NCI-H128 (cell line): Measurements from ENCODE around the gene TMEM179.
"Not testable (repeated sequence)": the region's sequence is repeated elsewhere in the genome, so short reads cannot be mapped to it uniquely, and the experiment has no call there.

Experiments
- DNase-seq: peaks from one replicate; lab custom pipeline; 2025; ENCODE audit not compliant: unreplicated experiment; lab: John Stamatoyannopoulos, UW

The TMEM179 gene

GRCh38 chr14:104638190-104638589 lies 33.6 kb upstream of the TMEM179 start:
- no peak for DNase-seq

GRCh38 chr14:104637546-104638003 lies 33.0 kb upstream of the TMEM179 start:
- no peak for DNase-seq

- not testable (repeated sequence) for DNase-seq
These were observed 32.4 kb upstream of the TMEM179 start for GRCh38 chr14:104636846-104637545.

DNA sequence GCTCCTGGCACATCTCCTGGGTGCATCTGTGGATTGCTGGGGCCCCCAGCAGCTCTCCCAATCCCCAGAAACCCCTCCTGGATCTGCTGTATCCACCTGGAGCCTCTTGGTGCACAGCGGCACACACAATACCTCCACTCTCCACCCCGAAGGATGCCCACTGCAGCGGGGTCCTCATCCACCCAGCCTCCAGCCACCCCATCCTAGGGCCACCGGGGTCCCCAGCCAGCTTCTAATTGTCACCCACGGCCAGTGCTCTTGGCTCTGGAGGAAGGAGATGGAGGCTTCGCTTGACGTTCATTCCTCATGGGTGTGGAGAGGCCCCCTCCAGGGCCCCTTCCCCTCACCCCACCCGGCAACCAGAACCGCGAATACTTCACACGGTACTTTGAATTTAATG lies 31.6 kb upstream of the TMEM179 start:
- no peak for DNase-seq

- DNase-seq, result no peak
These were observed 31.1 kb upstream of the TMEM179 start for GRCh38 chr14:104635717-104636116.

DNA sequence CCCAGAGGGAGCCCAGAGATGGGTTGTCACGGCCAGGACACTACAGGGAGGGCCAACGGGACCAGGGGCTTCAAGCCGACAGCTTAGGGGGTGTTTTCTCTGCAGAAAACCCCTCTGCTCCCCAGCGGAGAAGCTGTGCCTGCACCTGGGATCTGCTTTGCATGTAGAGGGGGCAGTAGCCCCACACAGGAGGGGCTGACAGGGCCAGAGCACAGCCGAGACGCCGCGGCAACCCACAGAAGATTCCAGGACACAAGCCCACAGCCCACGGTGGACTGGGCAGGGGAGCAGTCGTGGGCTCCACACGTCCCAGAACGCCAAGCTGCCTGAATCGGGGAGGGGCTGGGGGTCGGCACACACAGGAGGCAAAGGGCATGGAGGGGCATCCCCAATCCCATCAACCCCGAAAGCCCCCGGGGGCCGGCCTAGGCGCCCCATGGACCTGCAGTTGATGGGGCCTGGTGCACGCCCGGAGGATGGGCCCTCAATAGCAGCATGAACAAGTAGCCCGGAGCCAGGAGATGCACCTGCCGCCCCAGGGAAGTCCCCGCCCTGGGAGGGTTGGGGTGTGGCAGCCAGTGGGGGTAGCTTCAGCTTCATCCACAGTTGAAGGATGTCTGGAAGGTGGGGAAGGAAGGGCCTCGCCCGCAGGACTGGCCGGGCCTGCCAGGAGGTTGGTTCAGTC lies 30.5 kb upstream of the TMEM179 start:
- no peak for DNase-seq

- no peak for DNase-seq
These were observed 29.7 kb upstream of the TMEM179 start for GRCh38 chr14:104634138-104634760.

DNA sequence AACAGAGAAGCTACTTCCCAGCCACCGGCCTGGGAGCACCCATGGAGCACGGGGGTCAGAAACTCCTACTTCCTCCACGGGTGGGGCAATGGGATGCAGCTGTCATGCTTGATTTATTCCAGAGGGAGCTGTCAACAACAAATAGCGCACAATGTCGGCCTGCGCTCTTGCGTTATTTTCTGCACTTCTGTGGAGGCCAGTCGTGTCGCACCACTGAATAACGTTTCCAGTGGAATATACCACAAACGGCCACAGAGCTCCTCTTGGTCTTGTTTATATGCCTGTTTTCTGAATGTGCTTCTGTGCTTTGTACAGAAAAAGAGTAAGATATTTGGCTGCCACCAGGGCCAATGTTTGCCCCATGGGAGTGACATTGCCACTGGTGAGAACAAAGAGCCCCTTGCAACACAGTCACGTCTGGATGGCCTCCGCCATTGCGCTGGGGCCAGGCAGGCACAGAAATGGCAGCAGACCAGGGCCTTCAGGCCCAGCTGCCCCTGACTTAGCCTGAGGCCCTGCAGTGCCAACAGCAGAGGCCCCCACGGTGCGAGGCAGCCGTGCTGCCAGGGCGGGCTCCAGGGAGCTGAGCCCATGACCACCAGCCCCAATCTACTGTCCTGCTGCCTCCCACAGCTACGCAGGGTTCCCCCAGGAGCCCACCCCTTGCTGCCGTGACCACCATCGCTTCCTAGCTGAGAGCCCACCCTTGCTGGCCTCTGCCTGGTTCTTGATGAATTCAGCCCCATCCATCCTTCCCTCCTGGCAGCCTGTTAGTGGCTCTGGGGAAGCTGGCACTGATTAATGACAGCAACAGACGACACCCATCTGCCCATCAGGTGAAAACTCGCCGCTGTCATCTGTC lies 28.9 kb upstream of the TMEM179 start:
- DNase-seq, result no peak

- no peak for DNase-seq
These were observed 28.2 kb upstream of the TMEM179 start for GRCh38 chr14:104632781-104633180.

DNA sequence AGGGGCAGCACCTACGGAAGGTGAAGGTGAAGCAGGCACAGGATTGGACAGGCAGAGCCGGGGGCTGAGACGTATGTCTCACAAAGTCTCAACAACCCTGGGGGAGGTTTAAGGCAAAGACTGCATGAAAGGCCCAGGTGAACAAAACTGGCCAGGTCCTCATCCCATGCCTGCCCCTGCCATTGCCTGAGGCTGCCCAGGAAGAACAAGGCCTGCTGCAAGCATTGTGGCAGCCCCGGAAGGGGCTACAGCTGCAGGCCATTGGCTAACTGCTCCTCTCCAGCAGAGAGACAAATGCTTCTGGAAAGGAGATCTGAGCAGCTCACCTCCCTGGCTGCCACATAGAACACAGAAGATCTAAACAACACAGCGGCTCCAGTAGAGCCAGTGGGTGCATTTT lies 20.4 kb upstream of the TMEM179 start:
- DNase-seq, result no peak

GRCh38 chr14:104614126-104614812 lies 9.7 kb upstream of the TMEM179 start:
- DNase-seq, result no peak

GRCh38 chr14:104611881-104612280 lies 7.3 kb upstream of the TMEM179 start:
- no peak for DNase-seq

- no peak for DNase-seq
These were observed 6.3 kb upstream of the TMEM179 start for GRCh38 chr14:104610749-104611310.

DNA sequence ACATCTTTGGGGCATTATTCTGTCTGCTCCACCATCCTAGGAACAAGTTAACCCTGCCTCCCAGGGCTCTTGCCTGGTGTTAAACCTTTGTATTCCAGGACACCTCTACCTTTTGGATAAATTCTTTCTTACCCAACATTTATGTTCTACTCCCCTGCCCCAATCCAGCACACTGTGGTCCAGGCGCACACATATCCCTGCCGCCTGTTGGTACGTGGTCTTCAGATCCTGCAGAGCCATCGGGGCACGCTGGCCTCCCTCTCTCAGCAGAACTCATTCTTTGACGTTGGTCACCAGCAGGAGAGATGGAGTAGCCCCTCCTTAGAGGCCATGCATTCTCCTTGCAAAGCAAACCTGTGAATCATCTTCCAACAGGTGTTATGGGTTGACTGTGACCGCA lies 5.1 kb upstream of the TMEM179 start:
- no peak for DNase-seq

- no peak for DNase-seq
These were observed 716 bp downstream of the TMEM179 start for GRCh38 chr14:104603711-104604401.

DNA sequence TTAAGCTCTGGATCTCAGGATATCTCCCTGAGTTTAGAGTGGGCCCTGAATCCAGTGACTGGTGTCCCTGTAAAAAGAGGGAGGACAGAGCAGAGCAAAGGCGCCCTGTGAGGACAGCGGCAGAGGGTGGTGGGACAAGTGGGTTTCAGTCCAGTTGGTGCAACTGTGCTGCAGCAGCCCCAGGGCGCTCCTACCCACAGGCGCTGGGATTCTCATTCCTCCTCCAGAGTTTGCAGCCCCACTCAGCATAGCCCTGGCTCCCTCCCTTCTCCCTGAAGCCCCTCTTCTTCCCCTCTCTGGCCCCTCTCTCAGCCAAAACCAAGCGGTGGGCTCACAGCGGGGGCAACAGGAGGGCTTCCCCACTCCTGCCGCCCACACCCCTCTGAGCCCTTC lies 1.6 kb downstream of the TMEM179 start:
- DNase-seq, result no peak

- DNase-seq, result no peak
These were observed 2.1 kb downstream of the TMEM179 start for GRCh38 chr14:104602315-104602932.

DNA sequence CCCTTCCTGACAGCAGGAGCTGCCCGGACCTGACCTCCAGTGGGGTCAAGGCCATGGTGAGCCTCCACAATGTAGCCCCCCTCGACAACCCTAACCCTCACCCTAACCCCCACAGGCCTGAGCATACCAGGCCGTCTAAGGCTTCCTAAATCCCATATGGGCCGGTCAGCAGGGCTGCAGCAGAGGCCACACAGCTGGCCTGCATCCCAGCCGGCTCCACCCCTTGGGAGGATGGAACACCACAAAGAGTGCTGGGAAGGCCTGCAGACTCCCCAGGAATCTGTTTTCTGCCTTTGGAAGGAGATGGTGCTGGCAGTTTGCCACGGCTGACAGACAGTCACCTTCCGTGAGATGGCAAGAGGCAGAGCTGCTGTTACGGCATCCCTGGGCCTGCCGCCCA lies 2.8 kb downstream of the TMEM179 start:
- DNase-seq, result no peak

- DNase-seq, result no peak
These were observed 3.8 kb downstream of the TMEM179 start for GRCh38 chr14:104600805-104601204.
